IgD-negative memory B cell (primary cell): ENCODE measurements around the gene AOC3. TPM values are rescaled to one million over a fixed set of nuclear protein-coding genes. Genes with fewer than 3 reads are reported as not detected.

Source experiments
- polyA plus RNA-seq: library from polyadenylated mRNA; unstranded; fragments of 300-500 nt; fragmentation: Illumina TruSeq; gene quantifications from one replicate; pipeline ENCODE4 v1.2.3, GENCODE V29; 2021

Gene AOC3
- polyA plus RNA-seq, 1 donor from 2014 or later = not detected

Other genes with a start within 250 kb of the AOC3 start
- 105 TPM for gene RETREG3, start 241.8 kb upstream of the AOC3 start, polyA plus RNA-seq
- 11.8 TPM for gene TUBG1, start 241.5 kb upstream of the AOC3 start, polyA plus RNA-seq
- gene TUBG2, start 191.9 kb upstream of the AOC3 start, polyA plus RNA-seq = 2.5 TPM
- gene PLEKHH3, start 174.2 kb upstream of the AOC3 start, polyA plus RNA-seq = 1.1 TPM
- 2.1 TPM for gene CCR10, start 169.4 kb upstream of the AOC3 start, polyA plus RNA-seq
- gene CNTNAP1, start 168.7 kb upstream of the AOC3 start, polyA plus RNA-seq = 1.1 TPM
- gene EZH1, start 106.2 kb upstream of the AOC3 start, polyA plus RNA-seq = 37.4 TPM
- not detected for gene RAMP2, start 90.0 kb upstream of the AOC3 start, polyA plus RNA-seq
- gene VPS25, start 77.8 kb upstream of the AOC3 start, polyA plus RNA-seq = 45.6 TPM
- not detected for gene WNK4, start 70.6 kb upstream of the AOC3 start, polyA plus RNA-seq
- gene COA3, start 52.5 kb upstream of the AOC3 start, polyA plus RNA-seq = 117 TPM
- 0.41 TPM for gene CNTD1, start 52.3 kb upstream of the AOC3 start, polyA plus RNA-seq
- gene BECN1, start 26.9 kb upstream of the AOC3 start, polyA plus RNA-seq = 136 TPM
- gene PSME3, start 17.8 kb upstream of the AOC3 start, polyA plus RNA-seq = 116 TPM
- not detected for gene AOC2, start 6.6 kb upstream of the AOC3 start, polyA plus RNA-seq
- gene G6PC1, start 49.6 kb downstream of the AOC3 start, polyA plus RNA-seq = not detected
- 48.9 TPM for gene AARSD1, start 113.3 kb downstream of the AOC3 start, polyA plus RNA-seq
- 1.4 TPM for gene PTGES3L, start 128.9 kb downstream of the AOC3 start, polyA plus RNA-seq
- gene RUNDC1, start 129.4 kb downstream of the AOC3 start, polyA plus RNA-seq = 24.0 TPM
- 2,481 TPM for gene RPL27, start 147.2 kb downstream of the AOC3 start, polyA plus RNA-seq
- gene IFI35, start 155.6 kb downstream of the AOC3 start, polyA plus RNA-seq = 63.7 TPM
- gene VAT1, start 171.2 kb downstream of the AOC3 start, polyA plus RNA-seq = 47.6 TPM
- gene RND2, start 174.0 kb downstream of the AOC3 start, polyA plus RNA-seq = 0.05 TPM